KMS-11 (cell line): ENCODE measurements around the gene RPL37.
"Not testable (repeated sequence)": the region's sequence is repeated elsewhere in the genome, so short reads cannot be mapped to it uniquely, and the experiment has no call there.

ENCODE experiments used
- H2AFZ ChIP-seq: fragments of 200-600 bp; sonication (generic); 2 replicates; pipeline ENCODE4 v1.6.1; 2016; ENCODE audit warnings: antibody characterized with exemption, mixed run types, low read depth
- H3K27ac ChIP-seq: fragments of 200-600 bp; sonication (generic); 2 replicates; pipeline ENCODE4 v1.6.1; 2016; ENCODE audit warnings: mild to moderate bottlenecking, mixed run types
- H3K27me3 ChIP-seq: fragments of 200-600 bp; sonication (generic); 2 replicates; pipeline ENCODE4 v1.6.1; 2017; ENCODE audit warnings: mild to moderate bottlenecking, low read depth, mixed run types, moderate library complexity; ENCODE audit not compliant: insufficient read depth
- H3K36me3 ChIP-seq: fragments of 200-600 bp; sonication (generic); 2 replicates; pipeline ENCODE4 v1.6.1; 2017; ENCODE audit warnings: mild to moderate bottlenecking, mixed run types; ENCODE audit not compliant: insufficient read depth
- H3K4me1 ChIP-seq: fragments of 200-600 bp; sonication (generic); 2 replicates; pipeline ENCODE4 v1.6.1; 2016; ENCODE audit warnings: mild to moderate bottlenecking, low read depth, mixed run types; ENCODE audit not compliant: poor library complexity, severe bottlenecking
- H3K4me2 ChIP-seq: fragments of 200-600 bp; sonication (generic); 2 replicates; pipeline ENCODE4 v1.7.0; 2016; ENCODE audit warnings: mild to moderate bottlenecking, mixed run types
- H3K4me3 ChIP-seq: fragments of 200-600 bp; sonication (generic); IDR thresholded peaks from 2 replicates; pipeline ENCODE4 v1.6.1; 2017; ENCODE audit warnings: low read depth, low read length, mixed read lengths; ENCODE audit not compliant: insufficient read depth
- H3K79me2 ChIP-seq: fragments of 200-600 bp; sonication (generic); 2 replicates; pipeline ENCODE4 v1.6.1; 2016; ENCODE audit warnings: low read depth, mixed run types; ENCODE audit not compliant: insufficient read depth
- H3K9ac ChIP-seq: fragments of 200-600 bp; sonication (generic); 2 replicates; pipeline ENCODE4 v1.6.1; 2016; ENCODE audit warnings: mild to moderate bottlenecking, mixed run types
- H4K20me1 ChIP-seq: fragments of 200-600 bp; sonication (generic); 2 replicates; pipeline ENCODE4 v1.6.1; 2016; ENCODE audit warnings: mild to moderate bottlenecking, mixed run types; ENCODE audit not compliant: insufficient read depth
- CTCF ChIP-seq: fragments of 200-600 bp; sonication (generic); conservative IDR thresholded peaks from 2 replicates; pipeline ENCODE4 v1.6.1; 2017; ENCODE audit warnings: low read depth, mild to moderate bottlenecking, antibody characterized with exemption, low read length, moderate library complexity, mixed read lengths

RPL37 gene

GRCh38 chr5:40869384-40869783 lies 34.4 kb upstream of the RPL37 start:
- no peak for TF ChIP-seq CTCF
- H4K20me1 ChIP-seq, result no peaks in the 10 kb centered on the region
- H3K9ac ChIP-seq, result no peak overlapping the region
- no peak overlapping the region for H3K27ac ChIP-seq
- H3K4me2 ChIP-seq, result no peak overlapping the region
- H3K4me3 ChIP-seq, result no peak overlapping the region
- H3K4me1 ChIP-seq, result no peaks in the 10 kb centered on the region
- H3K36me3 ChIP-seq, result no peaks in the 10 kb centered on the region
- H3K27me3 ChIP-seq, result no peaks in the 10 kb centered on the region
- H2AFZ ChIP-seq, result no peak overlapping the region
- H3K79me2 ChIP-seq, result no peaks in the 10 kb centered on the region

GRCh38 chr5:40866844-40867243 lies 31.8 kb upstream of the RPL37 start:
- H3K4me3 ChIP-seq, result no peak overlapping the region
- no peak overlapping the region for H3K9ac ChIP-seq
- no peaks in the 10 kb centered on the region for H3K79me2 ChIP-seq
- H3K36me3 ChIP-seq, result no peaks in the 10 kb centered on the region
- no peak overlapping the region for H3K27ac ChIP-seq
- no peak overlapping the region for H2AFZ ChIP-seq
- no peaks in the 10 kb centered on the region for H3K27me3 ChIP-seq
- no peaks in the 10 kb centered on the region for H3K4me1 ChIP-seq
- no peak for TF ChIP-seq CTCF
- no peaks in the 10 kb centered on the region for H4K20me1 ChIP-seq
- no peak overlapping the region for H3K4me2 ChIP-seq

GRCh38 chr5:40865004-40865403 lies 30.0 kb upstream of the RPL37 start:
- not testable (repeated sequence) for H2AFZ ChIP-seq, H3K4me1 ChIP-seq, H3K4me3 ChIP-seq, H3K4me2 ChIP-seq, H3K9ac ChIP-seq, H3K79me2 ChIP-seq, H3K27ac ChIP-seq, H4K20me1 ChIP-seq, H3K27me3 ChIP-seq, H3K36me3 ChIP-seq

- Histone ChIP-seq H3K79me2 (no peaks in the 10 kb centered on the region), H3K9ac (no peak overlapping the region), H3K4me3 (no peak overlapping the region), H3K36me3 (no peaks in the 10 kb centered on the region), H2AFZ (no peak overlapping the region), H3K4me1 (no peaks in the 10 kb centered on the region), H3K27ac (no peak overlapping the region), H3K27me3 (no peaks in the 10 kb centered on the region), H3K4me2 (no peak overlapping the region), H4K20me1 (no peaks in the 10 kb centered on the region)
- TF ChIP-seq CTCF, result no peak
Measured at GRCh38 chr5:40860711-40861110, 25.7 kb upstream of the RPL37 start.

- no peak overlapping the region for H3K27ac ChIP-seq
- H3K4me2 ChIP-seq, result no peak overlapping the region
- no peak for TF ChIP-seq CTCF
- H3K9ac ChIP-seq, result no peak overlapping the region
- no peak overlapping the region for H3K4me3 ChIP-seq
- H3K27me3 ChIP-seq, result no peaks in the 10 kb centered on the region
- H3K4me1 ChIP-seq, result no peaks in the 10 kb centered on the region
- no peak overlapping the region for H2AFZ ChIP-seq
- H4K20me1 ChIP-seq, result no peaks in the 10 kb centered on the region
- H3K36me3 ChIP-seq, result no peaks in the 10 kb centered on the region
- no peaks in the 10 kb centered on the region for H3K79me2 ChIP-seq
Measured at GRCh38 chr5:40853632-40854192, 18.7 kb upstream of the RPL37 start.
